Endothelial cell (in vitro differentiated cells): ENCODE measurements around the gene KRT15. TPM values are rescaled to one million over a fixed set of nuclear protein-coding genes. Genes with fewer than 3 reads are reported as not detected.

ENCODE experiments used
- DNase-seq: peaks from one replicate; pipeline ENCODE4 v3.0.0; 2021; ENCODE audit warnings: low spot score
- H3K27ac Mint-ChIP-seq: one replicate; pipeline ENCODE4 v1.8.0; 2021; ENCODE audit warnings: mixed read lengths, inconsistent platforms; ENCODE audit not compliant: unreplicated experiment
- H3K27me3 Mint-ChIP-seq: one replicate; pipeline ENCODE4 v1.8.0; 2021; ENCODE audit warnings: mild to moderate bottlenecking, moderate library complexity, mixed read lengths, inconsistent platforms; ENCODE audit not compliant: unreplicated experiment
- H3K36me3 Mint-ChIP-seq: one replicate; pipeline ENCODE4 v1.8.0; 2021; ENCODE audit warnings: mild to moderate bottlenecking, low read depth, mixed read lengths, inconsistent platforms; ENCODE audit not compliant: unreplicated experiment
- H3K4me1 Mint-ChIP-seq: one replicate; pipeline ENCODE4 v1.8.0; 2021; ENCODE audit warnings: mild to moderate bottlenecking, mixed read lengths, inconsistent platforms; ENCODE audit not compliant: unreplicated experiment
- H3K4me3 Mint-ChIP-seq: one replicate; pipeline ENCODE4 v1.8.0; 2021; ENCODE audit warnings: mild to moderate bottlenecking, mixed read lengths, inconsistent platforms; ENCODE audit not compliant: unreplicated experiment
- H3K9me3 Mint-ChIP-seq: one replicate; pipeline ENCODE4 v1.8.0; 2021; ENCODE audit warnings: mixed read lengths, inconsistent platforms; ENCODE audit not compliant: unreplicated experiment
- total RNA-seq: library from RNA; stranded (reverse); fragmentation: NEBNext Ultra II Directional; extraction: Animal tissue kit (Norgen Biotek cat#: 25700); gene quantifications from one replicate; pipeline ENCODE4 v1.2.1, GENCODE V29; 2021; ENCODE audit not compliant: unreplicated experiment
- TF ChIP-seq, protein P1 (sequence below): fragments of 200-600 bp; sonication (generic); IDR thresholded peaks from one replicate; pipeline ENCODE4 v1.5.0; 2021; ENCODE audit warnings: antibody characterized with exemption; ENCODE audit not compliant: unreplicated experiment

KRT15 gene
- total RNA-seq, 1 donor from 2014 or later: not detected

GRCh38 chr17:41535764-41536481 lies 17.2 kb upstream of the KRT15 start:
- H3K27me3 Mint-ChIP-seq: peaks cover 6% of the 10 kb centered on the region
- H3K4me1 Mint-ChIP-seq: no peaks in the 10 kb centered on the region
- no peak overlapping the region for H3K27ac Mint-ChIP-seq
- H3K36me3 Mint-ChIP-seq: no peaks in the 10 kb centered on the region
- DNase-seq: no peak
- TF ChIP-seq, protein P1, sequence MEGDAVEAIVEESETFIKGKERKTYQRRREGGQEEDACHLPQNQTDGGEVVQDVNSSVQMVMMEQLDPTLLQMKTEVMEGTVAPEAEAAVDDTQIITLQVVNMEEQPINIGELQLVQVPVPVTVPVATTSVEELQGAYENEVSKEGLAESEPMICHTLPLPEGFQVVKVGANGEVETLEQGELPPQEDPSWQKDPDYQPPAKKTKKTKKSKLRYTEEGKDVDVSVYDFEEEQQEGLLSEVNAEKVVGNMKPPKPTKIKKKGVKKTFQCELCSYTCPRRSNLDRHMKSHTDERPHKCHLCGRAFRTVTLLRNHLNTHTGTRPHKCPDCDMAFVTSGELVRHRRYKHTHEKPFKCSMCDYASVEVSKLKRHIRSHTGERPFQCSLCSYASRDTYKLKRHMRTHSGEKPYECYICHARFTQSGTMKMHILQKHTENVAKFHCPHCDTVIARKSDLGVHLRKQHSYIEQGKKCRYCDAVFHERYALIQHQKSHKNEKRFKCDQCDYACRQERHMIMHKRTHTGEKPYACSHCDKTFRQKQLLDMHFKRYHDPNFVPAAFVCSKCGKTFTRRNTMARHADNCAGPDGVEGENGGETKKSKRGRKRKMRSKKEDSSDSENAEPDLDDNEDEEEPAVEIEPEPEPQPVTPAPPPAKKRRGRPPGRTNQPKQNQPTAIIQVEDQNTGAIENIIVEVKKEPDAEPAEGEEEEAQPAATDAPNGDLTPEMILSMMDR: no peak
- H3K9me3 Mint-ChIP-seq: no peaks in the 10 kb centered on the region
- H3K4me3 Mint-ChIP-seq: no peak overlapping the region

GRCh38 chr17:41534899-41535546 lies 16.3 kb upstream of the KRT15 start:
- no peak overlapping the region for H3K4me3 Mint-ChIP-seq
- DNase-seq: no peak
- H3K36me3 Mint-ChIP-seq: no peaks in the 10 kb centered on the region
- H3K4me1 Mint-ChIP-seq: no peaks in the 10 kb centered on the region
- peak overlapping the region; percentile 15 for H3K27ac Mint-ChIP-seq
- H3K9me3 Mint-ChIP-seq: no peaks in the 10 kb centered on the region
- TF ChIP-seq, protein P1: no peak
- peaks cover 6% of the 10 kb centered on the region for H3K27me3 Mint-ChIP-seq

- Mint-ChIP-seq H3K27me3 (peaks cover 14% of the 10 kb centered on the region), H3K4me3 (no peak overlapping the region), H3K9me3 (no peaks in the 10 kb centered on the region), H3K36me3 (no peaks in the 10 kb centered on the region), H3K4me1 (no peaks in the 10 kb centered on the region), H3K27ac (no peak overlapping the region)
- TF ChIP-seq, protein P1: no peak
- no peak for DNase-seq
These were observed 14.9 kb upstream of the KRT15 start for GRCh38 chr17:41533613-41534012.

- H3K36me3 Mint-ChIP-seq: no peaks in the 10 kb centered on the region
- no peak overlapping the region for H3K4me3 Mint-ChIP-seq
- H3K9me3 Mint-ChIP-seq: no peaks in the 10 kb centered on the region
- H3K27me3 Mint-ChIP-seq: peaks cover 14% of the 10 kb centered on the region
- TF ChIP-seq, protein P1: no peak
- H3K4me1 Mint-ChIP-seq: no peaks in the 10 kb centered on the region
- H3K27ac Mint-ChIP-seq: no peak overlapping the region
- DNase-seq: no peak
These were observed 14.4 kb upstream of the KRT15 start for GRCh38 chr17:41532947-41533570.

GRCh38 chr17:41531993-41532392 lies 13.3 kb upstream of the KRT15 start:
- H3K4me1 Mint-ChIP-seq: no peaks in the 10 kb centered on the region
- TF ChIP-seq, protein P1: no peak
- H3K9me3 Mint-ChIP-seq: no peaks in the 10 kb centered on the region
- no peak for DNase-seq
- no peaks in the 10 kb centered on the region for H3K36me3 Mint-ChIP-seq
- H3K27me3 Mint-ChIP-seq: peaks cover 13% of the 10 kb centered on the region
- H3K27ac Mint-ChIP-seq: no peak overlapping the region
- no peak overlapping the region for H3K4me3 Mint-ChIP-seq
